K562 (cell line): ENCODE measurements around the gene SDF4. TPM values are rescaled to one million over a fixed set of nuclear protein-coding genes. Genes with fewer than 3 reads are reported as not detected.

Experiments used
- ATAC-seq: fragments of 200-7000 bp; cut with Tn5 transposase; 3 replicates; pipeline ENCODE4 v1.9.1; 2020; ENCODE audit warnings: moderate library complexity
- BruUV-seq: library from RNA; stranded (reverse); fragments of 400-500 nt; replicated peaks from 2 replicates; lab custom pipeline; 2021; lab: Mats Ljungman, UMichigan
- CTCF ChIA-PET: fragments of 300-600 bp; formaldehyde crosslinking; extraction: SDS; loops from one replicate; lab custom pipeline; 2021; ENCODE audit warnings: low intra/inter-chr PET ratio; lab: Yijun Ruan, JAX
- POLR2A ChIA-PET: fragments of 300-600, 350-650 bp; sonication (Branson Sonifier 250); formaldehyde crosslinking; extraction: SDS; loops from one replicate; lab custom pipeline; 2021; ENCODE audit warnings: antibody characterized with exemption, inconsistent platforms; lab: Yijun Ruan, JAX
- DNase-seq, 4 experiments: peaks; one replicate each; pipeline versions ENCODE4 v3.0.0 to v3.0.0-alpha.2; 2011 to 2018; ENCODE audit warnings: low spot score in 3 of 4, mixed read lengths in 3 of 4; ENCODE audit errors: extremely low read depth in 1 of 4
- FAIRE-seq: peaks from 2 replicates; lab custom pipeline; 2011; peaks lifted over from hg19 to GRCh38; lab: Jason Lieb, UNC
- H2AFZ ChIP-seq: 2 replicates; pipeline ENCODE4 v1.6.0; 2011; ENCODE audit warnings: low read depth, low read length, control low read depth, inconsistent platforms
- H3K27ac ChIP-seq: fragments of 200-600 bp; 3 replicates; pipeline ENCODE4 v1.8.0; 2011; ENCODE audit warnings: low read depth, mild to moderate bottlenecking, control low read depth, inconsistent platforms, low read length, moderate library complexity, mixed read lengths; ENCODE audit errors: extremely low read depth
- H3K27me3 ChIP-seq, 2 experiments: fragments of 300-600 bp in 1 of 2; 2 replicates in 1 of 2; 3 replicates in 1 of 2; pipeline versions ENCODE4 v1.6.0 to v1.8.0; 2011; ENCODE audit warnings: inconsistent platforms in 2 of 2, low read length in 2 of 2, mild to moderate bottlenecking in 1 of 2, mixed read lengths in 1 of 2, moderate library complexity in 1 of 2; ENCODE audit not compliant: control insufficient read depth in 2 of 2, insufficient read depth in 2 of 2
- H3K36me3 ChIP-seq: fragments of 300-600 bp; 3 replicates; pipeline ENCODE4 v1.8.0; 2011; ENCODE audit warnings: mild to moderate bottlenecking, low read length, inconsistent platforms; ENCODE audit not compliant: control insufficient read depth, insufficient read depth
- H3K4me1 ChIP-seq, 2 experiments: fragments of 200-600 bp in 1 of 2; replicated peaks in 1 of 2; 2 replicates in 1 of 2; 3 replicates in 1 of 2; pipeline versions ENCODE4 v1.5.1 to v1.8.0; 2011; ENCODE audit warnings: inconsistent platforms in 2 of 2, low read length in 2 of 2, mild to moderate bottlenecking in 1 of 2, mixed read lengths in 1 of 2, moderate library complexity in 1 of 2; ENCODE audit not compliant: control insufficient read depth in 2 of 2, insufficient read depth in 2 of 2
- H3K4me2 ChIP-seq: 2 replicates; pipeline ENCODE4 v1.6.1; 2011; ENCODE audit warnings: low read length, control low read depth, inconsistent platforms, mixed read lengths; ENCODE audit not compliant: insufficient read depth
- H3K4me3 ChIP-seq: fragments of 200-600 bp; sonication (generic), shearing (Covaris generic); 2 replicates; pipeline ENCODE4 v1.5.1; 2016; ENCODE audit warnings: control low read depth, inconsistent platforms
- H3K79me2 ChIP-seq: fragments of 200-600 bp; 3 replicates; pipeline ENCODE4 v1.8.0; 2011; ENCODE audit warnings: low read length, inconsistent platforms; ENCODE audit not compliant: control insufficient read depth, insufficient read depth
- H3K9ac ChIP-seq, 2 experiments: 2 replicates each; pipeline versions ENCODE4 v1.6.0 to v1.6.1; 2011; ENCODE audit warnings: low read depth in 2 of 2, low read length in 2 of 2, control low read depth in 1 of 2, inconsistent platforms in 1 of 2, mild to moderate bottlenecking in 1 of 2, mixed read lengths in 1 of 2; ENCODE audit not compliant: insufficient read depth in 1 of 2
- H3K9me1 ChIP-seq: one replicate; pipeline ENCODE4 v1.6.0; 2011; ENCODE audit warnings: inconsistent platforms, mild to moderate bottlenecking, low read length, moderate library complexity; ENCODE audit not compliant: control insufficient read depth, insufficient read depth
- H3K9me3 ChIP-seq: replicated peaks from 2 replicates; pipeline ENCODE4 v1.5.1; 2011; ENCODE audit warnings: low read depth, low read length, inconsistent platforms; ENCODE audit not compliant: control insufficient read depth, insufficient read depth
- H4K20me1 ChIP-seq: replicated peaks from 2 replicates; pipeline ENCODE4 v1.6.1; 2011; ENCODE audit warnings: low read length, inconsistent platforms, mixed read lengths; ENCODE audit not compliant: control insufficient read depth, insufficient read depth
- ATF7 ChIP-seq: fragments of 450-650 bp; IDR thresholded peaks from 2 replicates; pipeline ENCODE4 v1.7.1; 2014; ENCODE audit warnings: mild to moderate bottlenecking, moderate library complexity
- CREM ChIP-seq: IDR thresholded peaks from 2 replicates; pipeline ENCODE4 v1.6.1; 2014; ENCODE audit warnings: antibody characterized with exemption, low read depth
- FUS ChIP-seq: fragments of 200-400 bp; formaldehyde crosslinking; optimal IDR thresholded peaks from 2 replicates; pipeline ENCODE3; 2017; ENCODE audit warnings: low read depth, low read length
- MTA3 ChIP-seq: fragments of 450-650 bp; formaldehyde crosslinking; IDR thresholded peaks from 2 replicates; pipeline ENCODE4 v1.6.1; 2017; ENCODE audit warnings: mild to moderate bottlenecking, borderline replicate concordance
- NR3C1 ChIP-seq: sonication (generic); formaldehyde crosslinking; IDR thresholded peaks from 2 replicates; pipeline ENCODE4 v1.8.1; 2022; ENCODE audit warnings: missing genetic modification reagents
- WGBS: fragments of 100-300 bp; shearing (Covaris generic); methylation state at CpG from one replicate; pipeline ENCODE4 v1.1.6; 2016; ENCODE audit warnings: low coverage, mixed read lengths; ENCODE audit not compliant: insufficient coverage; ENCODE audit errors: missing lambda C conversion rate; 5-methylcytosine and 5-hydroxymethylcytosine counted together
- in situ Hi-C: fragments of 300-500 bp; cut with MboI; formaldehyde crosslinking; loops from 4 replicates; pipeline ENCODE4 v1.15.0; 2018; ENCODE audit warnings: inconsistent platforms, mixed read lengths
- intact Hi-C: fragments of 100-400 bp; cut with micrococcal nuclease; formaldehyde crosslinking; loops from 2 replicates; pipeline ENCODE4 v1.14.2; 2022
- polyA plus RNA-seq, 8 experiments: library from polyadenylated mRNA; depleted of rRNA in 4 of 8; stranded (reverse) in 5 of 8; unstranded in 3 of 8; fragments of >200 nt; fragmentation: Nextera tagmentation in 2 of 8; fragmentation: Illumina TruSeq in 1 of 8; extraction: Ambion mirVana in 2 of 8; extraction: Trizol in 1 of 8; gene quantifications; 2 replicates each; pipeline versions ENCODE4 v1.2.1 to v1.2.3, GENCODE V29; 2011 to 2014; ENCODE audit warnings: inconsistent platforms in 1 of 8, missing spikeins in 1 of 8
- total RNA-seq, 7 experiments: library from RNA; depleted of rRNA in 6 of 7; stranded (reverse); fragments of >200 nt in 6 of 7; fragmentation: Illumina TruSeq in 2 of 7; extraction: Trizol in 2 of 7; gene quantifications; 2 replicates each; pipeline versions ENCODE4 v1.2.1 to v1.2.3, GENCODE V29; 2011 to 2021; ENCODE audit warnings: low replicate concordance in 1 of 7
- TF ChIP-seq, protein P1 (sequence below): fragments of 450-650 bp; IDR thresholded peaks from 2 replicates; pipeline ENCODE4 v1.6.1; 2018; ENCODE audit not compliant: partially characterized antibody
- TF ChIP-seq, protein P2 (sequence below): sonication (generic); formaldehyde crosslinking; IDR thresholded peaks from 2 replicates; pipeline ENCODE4 v1.8.1; 2023; ENCODE audit warnings: mild to moderate bottlenecking, missing genetic modification reagents
- TF ChIP-seq, protein P3 (sequence below): fragments of 200-800 bp; sonication (Bioruptor generic); IDR thresholded peaks from 2 replicates; pipeline ENCODE4 v1.6.1; 2017; ENCODE audit warnings: missing genetic modification characterization, missing compliant biosample characterization

SDF4 gene
- total and polyA plus RNA-seq, 9 of the 15 experiments (the other 6 are each of a cell fraction or from before 2014, with no cell fraction given), result 0.35 to 160 (median 65.2) TPM

DNA sequence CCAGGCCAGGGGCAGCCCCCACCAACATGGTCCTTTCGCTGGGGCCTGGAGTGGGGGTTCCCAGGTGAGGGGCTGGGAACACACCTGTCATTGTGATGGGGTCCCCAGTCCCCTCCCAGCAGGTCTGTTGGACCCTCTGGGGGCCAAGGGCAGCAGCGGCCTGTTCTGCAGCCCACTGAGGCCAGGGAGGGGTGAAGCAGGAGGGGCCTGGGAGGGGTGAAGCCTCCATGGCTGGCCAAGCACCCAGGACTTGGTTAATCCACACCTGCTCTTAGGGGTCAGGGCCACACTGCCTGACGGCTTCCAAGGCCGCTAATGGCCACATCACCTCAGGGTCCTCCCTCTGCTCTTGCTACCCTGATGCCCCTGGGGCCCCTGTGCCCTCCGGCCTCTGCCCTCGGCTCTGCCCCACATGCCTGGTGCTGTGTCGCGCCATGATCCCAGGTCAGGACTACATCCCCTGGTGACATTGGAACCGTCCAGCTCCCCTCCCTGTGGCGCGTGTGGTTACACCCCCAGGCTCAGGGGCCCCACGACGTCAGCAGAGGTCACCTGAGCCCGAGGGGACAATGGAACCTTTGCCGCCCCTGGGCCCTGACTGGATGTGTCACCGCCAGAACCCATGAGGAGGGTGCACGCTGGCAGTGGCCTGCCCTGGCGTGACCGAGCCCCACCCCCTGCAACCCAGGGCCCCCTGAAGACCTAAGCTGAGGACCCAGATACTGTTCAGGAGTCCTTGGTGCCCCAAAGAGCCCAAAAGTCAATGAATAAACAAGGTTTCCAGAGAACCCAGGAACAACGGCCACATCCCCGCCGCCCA is 32.5 kb downstream of the SDF4 start:
- H3K4me2 ChIP-seq, result no peak overlapping the region
- peaks cover 6% of the 10 kb centered on the region; the same call in 1 of the 2 replicates for H3K9me3 ChIP-seq
- intact Hi-C loops, result no loop called here
- FAIRE-seq (no peak), DNase-seq (peak in 1 of 4 experiments; percentile 34), ATAC-seq (no peak)
- ChIA-PET CTCF (no interaction called here), POLR2A (interaction anchor here (0.7 to 1.5 kb wide), 4 partner anchors 13 to 32 kb away, joined by 3 to 4 read pairs (median 4); partner anchors contain the start of genes B3GALT6 and SDF4)
- no peaks in the 10 kb centered on the region for H3K36me3 ChIP-seq
- no TSS peak for BruUV-seq
- TF ChIP-seq, protein P1, sequence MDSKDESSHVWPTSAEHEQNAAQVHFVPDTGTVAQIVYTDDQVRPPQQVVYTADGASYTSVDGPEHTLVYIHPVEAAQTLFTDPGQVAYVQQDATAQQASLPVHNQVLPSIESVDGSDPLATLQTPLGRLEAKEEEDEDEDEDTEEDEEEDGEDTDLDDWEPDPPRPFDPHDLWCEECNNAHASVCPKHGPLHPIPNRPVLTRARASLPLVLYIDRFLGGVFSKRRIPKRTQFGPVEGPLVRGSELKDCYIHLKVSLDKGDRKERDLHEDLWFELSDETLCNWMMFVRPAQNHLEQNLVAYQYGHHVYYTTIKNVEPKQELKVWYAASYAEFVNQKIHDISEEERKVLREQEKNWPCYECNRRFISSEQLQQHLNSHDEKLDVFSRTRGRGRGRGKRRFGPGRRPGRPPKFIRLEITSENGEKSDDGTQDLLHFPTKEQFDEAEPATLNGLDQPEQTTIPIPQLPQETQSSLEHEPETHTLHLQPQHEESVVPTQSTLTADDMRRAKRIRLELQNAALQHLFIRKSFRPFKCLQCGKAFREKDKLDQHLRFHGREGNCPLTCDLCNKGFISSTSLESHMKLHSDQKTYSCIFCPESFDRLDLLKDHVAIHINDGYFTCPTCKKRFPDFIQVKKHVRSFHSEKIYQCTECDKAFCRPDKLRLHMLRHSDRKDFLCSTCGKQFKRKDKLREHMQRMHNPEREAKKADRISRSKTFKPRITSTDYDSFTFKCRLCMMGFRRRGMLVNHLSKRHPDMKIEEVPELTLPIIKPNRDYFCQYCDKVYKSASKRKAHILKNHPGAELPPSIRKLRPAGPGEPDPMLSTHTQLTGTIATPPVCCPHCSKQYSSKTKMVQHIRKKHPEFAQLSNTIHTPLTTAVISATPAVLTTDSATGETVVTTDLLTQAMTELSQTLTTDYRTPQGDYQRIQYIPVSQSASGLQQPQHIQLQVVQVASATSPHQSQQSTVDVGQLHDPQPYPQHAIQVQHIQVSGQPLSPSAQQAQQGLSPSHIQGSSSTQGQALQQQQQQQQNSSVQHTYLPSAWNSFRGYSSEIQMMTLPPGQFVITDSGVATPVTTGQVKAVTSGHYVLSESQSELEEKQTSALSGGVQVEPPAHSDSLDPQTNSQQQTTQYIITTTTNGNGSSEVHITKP, result peak; percentile 94
- peak; percentile 25; the same call in 1 of the 2 replicates for TF ChIP-seq MTA3
- TF ChIP-seq, protein P2, sequence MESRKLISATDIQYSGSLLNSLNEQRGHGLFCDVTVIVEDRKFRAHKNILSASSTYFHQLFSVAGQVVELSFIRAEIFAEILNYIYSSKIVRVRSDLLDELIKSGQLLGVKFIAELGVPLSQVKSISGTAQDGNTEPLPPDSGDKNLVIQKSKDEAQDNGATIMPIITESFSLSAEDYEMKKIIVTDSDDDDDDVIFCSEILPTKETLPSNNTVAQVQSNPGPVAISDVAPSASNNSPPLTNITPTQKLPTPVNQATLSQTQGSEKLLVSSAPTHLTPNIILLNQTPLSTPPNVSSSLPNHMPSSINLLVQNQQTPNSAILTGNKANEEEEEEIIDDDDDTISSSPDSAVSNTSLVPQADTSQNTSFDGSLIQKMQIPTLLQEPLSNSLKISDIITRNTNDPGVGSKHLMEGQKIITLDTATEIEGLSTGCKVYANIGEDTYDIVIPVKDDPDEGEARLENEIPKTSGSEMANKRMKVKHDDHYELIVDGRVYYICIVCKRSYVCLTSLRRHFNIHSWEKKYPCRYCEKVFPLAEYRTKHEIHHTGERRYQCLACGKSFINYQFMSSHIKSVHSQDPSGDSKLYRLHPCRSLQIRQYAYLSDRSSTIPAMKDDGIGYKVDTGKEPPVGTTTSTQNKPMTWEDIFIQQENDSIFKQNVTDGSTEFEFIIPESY, result peak; percentile 76
- TF ChIP-seq ATF7, result peak; percentile 36; the same call in 1 of the 2 replicates
- no peak for TF ChIP-seq FUS
- TF ChIP-seq, protein P3, sequence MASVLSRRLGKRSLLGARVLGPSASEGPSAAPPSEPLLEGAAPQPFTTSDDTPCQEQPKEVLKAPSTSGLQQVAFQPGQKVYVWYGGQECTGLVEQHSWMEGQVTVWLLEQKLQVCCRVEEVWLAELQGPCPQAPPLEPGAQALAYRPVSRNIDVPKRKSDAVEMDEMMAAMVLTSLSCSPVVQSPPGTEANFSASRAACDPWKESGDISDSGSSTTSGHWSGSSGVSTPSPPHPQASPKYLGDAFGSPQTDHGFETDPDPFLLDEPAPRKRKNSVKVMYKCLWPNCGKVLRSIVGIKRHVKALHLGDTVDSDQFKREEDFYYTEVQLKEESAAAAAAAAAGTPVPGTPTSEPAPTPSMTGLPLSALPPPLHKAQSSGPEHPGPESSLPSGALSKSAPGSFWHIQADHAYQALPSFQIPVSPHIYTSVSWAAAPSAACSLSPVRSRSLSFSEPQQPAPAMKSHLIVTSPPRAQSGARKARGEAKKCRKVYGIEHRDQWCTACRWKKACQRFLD, result no peak
- 0 out of 2 replicates have a peak, but pooled peaks have one; percentile 26 for TF ChIP-seq CREM
- no peak for TF ChIP-seq NR3C1 (CRISPR knock-in tag)
- peak overlapping the region in 1 of 2 experiments; percentile 67; a peak in 2 of 4 replicates for H3K9ac ChIP-seq
- WGBS, result 60% methylated on average over 19 of the region's 22 CpGs
- no peaks in the 10 kb centered on the region; a peak in 1 of 5 replicates for H3K27me3 ChIP-seq
- H3K4me3 ChIP-seq, result no peak overlapping the region
- in situ Hi-C loops, result no loop called here
- H2AFZ ChIP-seq, result no peak overlapping the region
- H3K79me2 ChIP-seq, result no peaks in the 10 kb centered on the region
- no peaks in the 10 kb centered on the region for H3K9me1 ChIP-seq
- H3K4me1 ChIP-seq, result peaks cover 0 to 69% of the 10 kb centered on the region in 2 experiments; a peak in 4 of 5 replicates
- no peak overlapping the region for H3K27ac ChIP-seq
- H4K20me1 ChIP-seq, result no peaks in the 10 kb centered on the region
